ENCODE measurements around the gene ARG2. TPM values are rescaled to one million over a fixed set of nuclear protein-coding genes. Genes with fewer than 3 reads are reported as not detected.

The ARG2 gene
- total RNA-seq = 1 to 10 TPM in 2 of 4 donors, under 1 TPM in 1, not detected in 1; 0.51 to 3.7 (median 2.8) TPM

DNA sequence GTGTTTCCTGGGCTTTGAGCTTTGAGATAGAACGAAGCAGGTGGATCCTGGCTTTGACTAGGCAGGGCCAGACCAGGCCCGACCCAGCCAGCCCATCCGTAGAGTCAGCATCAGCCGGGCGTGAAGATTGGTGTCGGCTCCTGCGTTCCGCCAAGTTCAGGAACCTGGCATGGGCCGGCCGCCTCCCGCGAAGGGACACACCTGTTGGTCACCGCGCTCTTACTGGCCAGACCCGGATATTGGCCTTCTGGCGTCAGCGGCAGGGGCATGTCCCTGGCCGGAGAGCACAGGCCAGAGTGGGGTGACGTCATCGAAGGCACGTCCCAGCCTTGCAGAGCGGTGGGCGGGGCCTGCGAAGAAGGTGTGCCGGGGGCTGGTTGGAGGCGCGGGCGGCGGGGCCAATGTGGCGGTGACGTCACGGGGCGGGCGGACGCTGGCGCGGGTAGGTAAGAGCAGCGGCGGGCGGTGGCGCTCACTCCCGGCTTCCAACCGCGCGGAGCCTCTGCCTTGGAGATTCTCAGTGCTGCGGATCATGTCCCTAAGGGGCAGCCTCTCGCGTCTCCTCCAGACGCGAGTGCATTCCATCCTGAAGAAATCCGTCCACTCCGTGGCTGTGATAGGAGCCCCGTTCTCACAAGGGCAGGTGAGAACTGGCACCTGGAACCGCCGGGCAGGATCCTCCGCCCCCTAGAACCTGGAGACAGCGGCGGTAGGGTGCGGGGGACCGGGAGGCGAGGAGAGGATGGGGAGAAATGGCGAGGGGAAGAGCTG lies at the start of gene ARG2:
TSS of gene ARG2 (plus strand) at position 475 of the 771 bp plus-strand sequence. CDS start at position 533, 58 bp downstream.
- no peaks in the 10 kb centered on the region for H3K36me3 ChIP-seq
- peak within 1 kb of the TSS; percentile 77 to 82 for H3K27ac ChIP-seq
- peak; percentile 95 to 98 for DNase-seq
- intact Hi-C loops (cut with DNase I; ENCODE audit: low total_unique reads) = no loop called here
- H3K27me3 ChIP-seq = no peaks in the 10 kb centered on the region
- H3K9me3 ChIP-seq = no peaks in the 10 kb centered on the region
- H3K4me3 ChIP-seq = peak within 1 kb of the TSS; percentile 62 to 70
- H3K4me1 ChIP-seq = no peaks in the 10 kb centered on the region
- TF ChIP-seq, protein P1, sequence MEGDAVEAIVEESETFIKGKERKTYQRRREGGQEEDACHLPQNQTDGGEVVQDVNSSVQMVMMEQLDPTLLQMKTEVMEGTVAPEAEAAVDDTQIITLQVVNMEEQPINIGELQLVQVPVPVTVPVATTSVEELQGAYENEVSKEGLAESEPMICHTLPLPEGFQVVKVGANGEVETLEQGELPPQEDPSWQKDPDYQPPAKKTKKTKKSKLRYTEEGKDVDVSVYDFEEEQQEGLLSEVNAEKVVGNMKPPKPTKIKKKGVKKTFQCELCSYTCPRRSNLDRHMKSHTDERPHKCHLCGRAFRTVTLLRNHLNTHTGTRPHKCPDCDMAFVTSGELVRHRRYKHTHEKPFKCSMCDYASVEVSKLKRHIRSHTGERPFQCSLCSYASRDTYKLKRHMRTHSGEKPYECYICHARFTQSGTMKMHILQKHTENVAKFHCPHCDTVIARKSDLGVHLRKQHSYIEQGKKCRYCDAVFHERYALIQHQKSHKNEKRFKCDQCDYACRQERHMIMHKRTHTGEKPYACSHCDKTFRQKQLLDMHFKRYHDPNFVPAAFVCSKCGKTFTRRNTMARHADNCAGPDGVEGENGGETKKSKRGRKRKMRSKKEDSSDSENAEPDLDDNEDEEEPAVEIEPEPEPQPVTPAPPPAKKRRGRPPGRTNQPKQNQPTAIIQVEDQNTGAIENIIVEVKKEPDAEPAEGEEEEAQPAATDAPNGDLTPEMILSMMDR (IDR thresholded peaks at IDR 0.05) = peak in 3 of 4 experiments; percentile 12 to 35 (median 18)
- TF ChIP-seq POLR2A (IDR thresholded peaks at IDR 0.05) = peak; percentile 71 to 82

DNA sequence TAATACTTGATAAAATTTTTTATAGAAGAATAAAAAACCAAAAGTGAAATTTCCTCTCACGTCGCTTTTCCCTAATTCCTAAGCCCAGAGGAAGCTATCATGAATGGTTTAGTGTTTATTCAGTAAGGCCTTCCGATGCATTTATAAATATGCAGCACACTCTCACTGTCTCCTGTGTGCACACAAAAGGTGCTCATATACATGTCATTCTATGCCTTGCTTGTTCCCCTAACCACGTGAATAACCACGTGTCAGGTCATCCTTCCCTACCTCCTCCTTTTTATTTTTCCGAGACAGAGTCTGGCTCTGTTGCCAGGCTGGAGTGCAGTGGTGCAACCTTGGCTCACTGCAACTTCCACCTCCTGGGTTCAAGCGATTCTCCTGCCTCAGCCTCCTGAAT lies 49.3 kb upstream of the ARG2 start:
- H3K36me3 ChIP-seq = no peaks in the 10 kb centered on the region
- H3K4me1 ChIP-seq = no peaks in the 10 kb centered on the region
- no peak for DNase-seq
- H3K27me3 ChIP-seq = no peaks in the 10 kb centered on the region
- no peak overlapping the region for H3K4me3 ChIP-seq
- intact Hi-C loops (cut with DNase I; ENCODE audit: low total_unique reads) = no loop called here
- TF ChIP-seq POLR2A (IDR thresholded peaks at IDR 0.05) = no peak
- TF ChIP-seq, protein P1 (IDR thresholded peaks at IDR 0.05) = no peak
- H3K9me3 ChIP-seq = no peaks in the 10 kb centered on the region
- no peak overlapping the region for H3K27ac ChIP-seq

DNA sequence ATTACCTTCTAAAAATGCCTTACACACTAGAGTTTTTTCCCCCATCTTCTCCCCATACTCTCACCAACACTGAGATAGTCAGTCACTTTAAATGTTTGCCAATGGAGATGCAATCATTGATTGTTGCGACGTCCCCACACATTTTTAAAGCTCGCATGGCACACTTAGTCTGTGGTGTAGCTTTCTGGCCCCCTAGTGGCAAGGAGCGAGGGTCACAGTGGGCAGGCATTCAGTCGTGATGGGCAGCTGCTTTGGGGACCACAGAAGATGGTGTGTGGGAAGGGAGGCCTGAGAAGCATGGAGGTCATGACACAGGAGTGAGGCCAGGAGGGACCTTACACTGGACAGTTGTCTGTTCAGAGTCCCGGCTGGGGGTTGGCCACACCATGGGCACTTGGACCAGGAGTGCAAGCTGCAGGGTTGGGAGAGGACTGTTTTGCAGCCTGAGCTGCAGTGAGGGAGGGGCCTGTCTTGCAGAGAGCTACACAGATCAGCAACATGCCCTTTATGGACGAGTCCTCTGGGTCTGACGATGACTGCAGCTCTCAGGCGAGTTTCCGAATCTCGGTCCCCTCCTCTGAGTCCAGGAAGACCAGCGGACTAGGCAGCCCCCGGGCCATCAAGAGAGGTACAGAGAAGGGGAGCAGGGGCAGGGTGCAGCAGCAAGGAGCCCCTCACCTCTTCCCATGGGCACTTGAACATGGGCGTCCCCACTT lies 48.3 kb upstream of the ARG2 start:
- no peaks in the 10 kb centered on the region for H3K4me1 ChIP-seq
- peak; percentile 43 to 51 for DNase-seq
- H3K9me3 ChIP-seq = no peaks in the 10 kb centered on the region
- no peaks in the 10 kb centered on the region for H3K36me3 ChIP-seq
- intact Hi-C loops (cut with DNase I; ENCODE audit: low total_unique reads) = no loop called here
- H3K27me3 ChIP-seq = no peaks in the 10 kb centered on the region
- no peak overlapping the region for H3K4me3 ChIP-seq
- TF ChIP-seq, protein P1 (IDR thresholded peaks at IDR 0.05) = peak; percentile 57 to 74 (median 66)
- TF ChIP-seq POLR2A (IDR thresholded peaks at IDR 0.05) = no peak
- H3K27ac ChIP-seq = no peak overlapping the region

DNA sequence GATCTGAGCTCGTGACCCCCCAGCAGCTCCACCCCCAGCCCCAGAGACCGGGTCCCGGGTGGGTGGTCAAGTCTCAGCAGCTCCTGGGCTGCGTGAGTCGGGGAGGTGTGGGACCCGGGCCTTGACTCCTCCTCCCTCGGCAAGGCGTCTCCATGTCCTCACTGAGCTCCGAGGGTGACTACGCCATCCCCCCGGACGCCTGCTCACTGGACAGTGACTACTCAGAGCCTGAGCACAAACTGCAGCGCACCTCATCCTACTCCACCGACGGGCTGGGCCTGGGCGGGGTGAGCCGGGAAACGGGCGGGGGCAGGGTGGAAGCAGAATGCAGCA lies 47.8 kb upstream of the ARG2 start:
- Histone ChIP-seq H3K4me3 (no peak overlapping the region), H3K9me3 (no peaks in the 10 kb centered on the region), H3K4me1 (no peaks in the 10 kb centered on the region), H3K27ac (no peak overlapping the region), H3K27me3 (no peaks in the 10 kb centered on the region), H3K36me3 (no peaks in the 10 kb centered on the region)
- TF ChIP-seq POLR2A (IDR thresholded peaks at IDR 0.05) = no peak
- TF ChIP-seq, protein P1 (IDR thresholded peaks at IDR 0.05) = no peak
- no peak for DNase-seq
- intact Hi-C loops (cut with DNase I; ENCODE audit: low total_unique reads) = no loop called here

DNA sequence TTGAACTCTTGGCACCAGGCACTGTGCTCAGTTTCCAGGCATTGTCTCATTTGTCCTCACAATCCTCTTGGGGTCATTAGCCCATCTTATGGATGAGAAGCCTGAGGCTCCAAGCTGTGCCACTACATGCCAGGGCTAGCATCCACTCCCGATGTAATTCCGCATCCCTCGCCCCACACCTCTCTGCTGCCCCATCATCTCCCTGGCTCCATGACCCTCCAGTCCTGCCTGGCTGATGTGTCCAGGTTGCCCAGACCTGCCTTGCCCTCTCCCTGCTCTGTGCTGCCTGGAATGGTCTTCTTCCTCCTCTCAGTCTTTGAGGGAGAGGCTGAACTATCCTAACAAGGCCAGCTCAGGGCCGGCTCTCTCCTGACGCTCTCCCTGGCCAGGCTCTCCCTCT lies 47.1 kb upstream of the ARG2 start:
- Histone ChIP-seq H3K4me1 (no peaks in the 10 kb centered on the region), H3K36me3 (no peaks in the 10 kb centered on the region), H3K27me3 (no peaks in the 10 kb centered on the region)

More for the DNA sequence above, 47.1 kb upstream of the ARG2 start:
- no peak for TF ChIP-seq POLR2A (IDR thresholded peaks at IDR 0.05)
- intact Hi-C loops (cut with DNase I; ENCODE audit: low total_unique reads) = no loop called here
- Histone ChIP-seq H3K4me3 (no peak overlapping the region), H3K9me3 (no peaks in the 10 kb centered on the region), H3K27ac (no peak overlapping the region)
- DNase-seq = no peak

Measured in uterus (tissue), 4 donors.